Mesenteric fat pad (tissue), 1 donor: ENCODE measurements around the gene HSD17B14. TPM values are rescaled to one million over a fixed set of nuclear protein-coding genes. Genes with fewer than 3 reads are reported as not detected.
A peak's percentile ranks its signal among the peaks of the same experiment; 100 is the strongest.
"Not testable (repeated sequence)": the region's sequence is repeated elsewhere in the genome, so short reads cannot be mapped to it uniquely, and the experiment has no call there.

Experiments used
- DNase-seq: peaks from one replicate; pipeline ENCODE4 v3.0.0-alpha.2; 2020; ENCODE audit warnings: low spot score
- total RNA-seq: library from RNA; stranded (reverse); fragmentation: NEBNext Ultra II Directional; extraction: Animal tissue kit (Norgen Biotek cat#: 25700); gene quantifications from one replicate; pipeline ENCODE4 v1.2.1, GENCODE V29; 2021
- donor health status: DM: yes; HTN: yes; CAD: no.

Gene HSD17B14
- total RNA-seq, 1 donor from 2014 or later = 9.4 TPM

- no peak for DNase-seq
These were observed 37.4 kb downstream of the HSD17B14 start for GRCh38 chr19:48798937-48799336.

GRCh38 chr19:48797103-48797502 is 39.2 kb downstream of the HSD17B14 start:
- DNase-seq = no peak

- no peak for DNase-seq
These were observed 39.8 kb downstream of the HSD17B14 start for GRCh38 chr19:48796298-48797083.

- DNase-seq = no peak
These were observed 40.6 kb downstream of the HSD17B14 start for GRCh38 chr19:48795685-48796070.

GRCh38 chr19:48795055-48795684 is 41.1 kb downstream of the HSD17B14 start:
- peak; percentile 94 for DNase-seq

GRCh38 chr19:48794291-48794690 is 42.0 kb downstream of the HSD17B14 start:
- DNase-seq = no peak

GRCh38 chr19:48793271-48793670 is 43.0 kb downstream of the HSD17B14 start:
- no peak for DNase-seq

- DNase-seq = not testable (repeated sequence)
These were observed 49.0 kb downstream of the HSD17B14 start for GRCh38 chr19:48787331-48787730.

GRCh38 chr19:48786422-48786821 is 49.9 kb downstream of the HSD17B14 start:
- not testable (repeated sequence) for DNase-seq

GRCh38 chr19:48784527-48784926 is 51.8 kb downstream of the HSD17B14 start:
- no peak for DNase-seq

GRCh38 chr19:48780631-48781391 is 55.5 kb downstream of the HSD17B14 start:
- DNase-seq = no peak

GRCh38 chr19:48779636-48780035 is 56.7 kb downstream of the HSD17B14 start:
- DNase-seq = no peak

GRCh38 chr19:48777720-48778119 is 58.6 kb downstream of the HSD17B14 start:
- DNase-seq = no peak

- no peak for DNase-seq
These were observed 59.2 kb downstream of the HSD17B14 start for GRCh38 chr19:48777139-48777538.

GRCh38 chr19:48772503-48772953 is 63.8 kb downstream of the HSD17B14 start:
- DNase-seq = no peak

GRCh38 chr19:48770734-48771472 is 65.4 kb downstream of the HSD17B14 start:
- no peak for DNase-seq

GRCh38 chr19:48770266-48770665 is 66.0 kb downstream of the HSD17B14 start:
- DNase-seq = no peak

- no peak for DNase-seq
These were observed 67.1 kb downstream of the HSD17B14 start for GRCh38 chr19:48768994-48769713.

GRCh38 chr19:48768171-48768753 is 68.0 kb downstream of the HSD17B14 start:
- not testable (repeated sequence) for DNase-seq

GRCh38 chr19:48765816-48766215 is 70.5 kb downstream of the HSD17B14 start:
- DNase-seq = not testable (repeated sequence)
